GM15510 (cell line): Measurements from ENCODE around the gene LARGE2.

ENCODE experiments used
- POLR2A ChIP-seq: IDR thresholded peaks from 3 replicates; pipeline ENCODE4 v1.6.1; 2011; ENCODE audit warnings: borderline replicate concordance; ENCODE audit not compliant: insufficient read length; ENCODE audit errors: extremely low read depth

The LARGE2 gene

DNA sequence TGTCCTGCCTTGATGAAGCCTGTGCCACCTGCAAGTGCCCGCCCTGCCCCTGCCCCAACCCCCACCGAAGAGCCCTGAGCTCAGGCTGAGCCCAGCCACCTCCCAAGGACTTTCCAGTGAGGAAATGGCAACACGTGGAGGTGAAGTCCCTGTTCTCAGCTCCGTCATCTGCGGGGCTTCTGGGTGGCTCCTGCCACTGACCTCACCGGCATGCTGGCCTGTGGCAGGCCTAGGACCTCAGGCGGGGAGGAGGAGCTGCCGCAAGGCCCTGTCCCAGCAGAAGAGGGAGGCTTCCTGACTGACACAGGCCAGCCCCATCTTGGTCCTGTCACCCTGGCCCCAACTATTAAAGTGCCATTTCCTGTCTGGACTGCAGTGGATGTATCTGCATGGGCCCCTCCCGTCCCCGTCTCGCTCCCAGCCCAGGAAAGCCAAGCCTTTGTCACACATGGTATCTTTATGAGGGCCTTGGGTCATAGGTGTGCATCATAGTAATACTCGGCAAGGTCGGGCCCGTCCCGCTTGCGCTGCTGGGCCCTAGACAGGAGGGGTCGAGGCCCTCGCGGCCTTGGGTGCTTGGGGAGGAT lies 16.3 kb upstream of the LARGE2 start:
- no peak for TF ChIP-seq POLR2A

DNA sequence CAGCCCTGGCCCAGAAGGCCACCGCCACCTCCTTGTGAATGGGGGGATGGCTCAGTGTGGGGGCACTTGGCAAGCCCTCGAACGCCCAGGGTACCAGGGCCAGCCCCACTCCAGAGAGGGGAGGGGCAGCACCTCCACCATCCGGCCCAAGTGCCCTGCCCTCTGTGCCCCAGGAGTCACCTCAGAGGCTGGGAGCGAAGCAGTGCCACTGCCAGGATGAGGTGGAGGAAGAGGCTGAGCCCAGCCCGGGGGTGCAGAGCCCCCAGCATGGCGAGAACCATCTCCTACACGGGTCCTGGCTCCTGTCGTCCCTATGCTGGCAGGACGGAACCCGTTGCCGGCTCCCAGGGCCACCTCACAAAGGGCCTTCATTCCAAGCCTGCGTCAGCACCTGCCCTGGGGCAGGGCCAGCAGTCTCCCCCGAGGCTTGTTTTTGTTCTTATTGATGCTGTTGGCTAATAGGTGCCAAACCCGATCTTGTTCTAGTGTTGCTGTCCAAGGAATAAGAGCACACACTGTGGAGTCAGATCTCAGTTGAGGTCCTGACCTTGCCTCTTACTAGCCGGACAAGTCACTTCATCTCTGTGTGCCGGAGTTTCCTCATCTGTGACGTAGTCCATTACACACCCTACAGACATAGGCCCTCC lies 15.4 kb upstream of the LARGE2 start, which contains the start of gene FREY1:
TSS of gene FREY1 (minus strand) at position 307 of the 647 bp plus-strand sequence. CDS start at position 281, 26 bp downstream.
- TF ChIP-seq POLR2A = no peak

- TF ChIP-seq POLR2A = no peak
Measured at GRCh38 chr11:45907911-45908370, 14.5 kb upstream of the LARGE2 start.

DNA sequence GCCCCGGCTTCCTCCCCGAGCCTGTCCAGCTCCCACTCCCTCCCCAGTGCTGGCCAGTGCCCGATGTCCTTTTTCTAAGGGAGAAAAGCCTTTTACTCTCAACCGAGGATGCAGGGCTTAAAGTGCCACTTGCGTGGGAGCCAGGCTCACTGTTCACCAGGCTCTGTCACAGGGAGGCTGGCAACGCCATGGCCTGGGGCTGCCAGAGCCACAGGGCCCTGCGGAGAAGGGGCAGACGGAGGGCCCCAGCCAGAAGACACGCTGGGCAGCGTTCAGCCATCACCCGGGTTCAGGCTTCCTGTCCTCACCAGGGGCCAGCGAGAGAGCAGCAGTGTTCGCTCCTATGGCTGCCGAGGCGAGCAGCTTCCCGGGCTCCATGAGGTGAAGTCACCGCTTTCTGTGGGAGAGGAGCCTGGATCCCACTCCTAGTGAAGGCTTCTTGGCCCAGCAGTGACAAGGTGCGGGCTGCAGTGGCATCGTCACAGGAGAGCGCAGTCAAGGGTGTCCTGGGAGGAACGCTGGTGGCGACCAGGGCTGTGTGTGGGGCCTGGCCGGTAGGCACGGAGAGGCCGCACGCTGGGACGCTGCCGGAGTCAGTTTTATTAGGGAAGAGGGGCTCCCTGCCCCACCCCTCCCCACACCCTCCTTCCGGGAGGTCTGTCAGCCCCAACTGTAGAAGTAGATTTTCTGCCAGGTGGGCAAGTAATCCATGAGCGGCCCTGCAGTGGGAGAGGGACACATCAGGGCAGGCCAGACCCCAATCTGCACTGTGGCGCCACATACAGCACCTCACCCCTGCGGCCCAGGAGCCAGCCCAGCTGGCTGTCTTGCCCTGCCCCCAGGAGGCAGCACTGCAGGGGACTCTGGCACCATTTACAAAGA lies 12.6 kb upstream of the LARGE2 start:
- TF ChIP-seq POLR2A = no peak

GRCh38 chr11:45910623-45911022 lies 11.8 kb upstream of the LARGE2 start:
- no peak for TF ChIP-seq POLR2A

GRCh38 chr11:45913514-45913913 lies 8.9 kb upstream of the LARGE2 start:
- no peak for TF ChIP-seq POLR2A

- no peak for TF ChIP-seq POLR2A
Measured at GRCh38 chr11:45913942-45914635, 8.4 kb upstream of the LARGE2 start.

DNA sequence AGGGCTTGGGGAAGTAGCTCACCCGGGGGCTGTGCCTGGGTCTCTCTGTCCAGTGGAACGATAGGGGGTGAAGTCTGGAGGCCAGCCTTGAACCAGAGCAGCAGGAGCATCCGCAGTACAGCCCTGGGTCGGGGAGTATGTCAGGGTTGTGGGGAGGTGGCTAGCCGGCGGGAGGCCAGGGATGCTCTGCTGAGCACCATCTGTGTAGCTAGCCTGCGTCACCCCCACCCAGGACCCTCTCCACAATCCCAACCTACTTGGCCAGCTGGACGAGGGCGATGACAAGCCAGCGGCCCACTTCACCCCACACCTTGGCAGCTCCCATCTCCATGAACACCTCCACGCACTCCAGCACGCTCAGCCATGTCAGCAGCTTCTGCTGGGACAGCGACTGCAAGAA lies 7.0 kb upstream of the LARGE2 start:
- TF ChIP-seq POLR2A = no peak

DNA sequence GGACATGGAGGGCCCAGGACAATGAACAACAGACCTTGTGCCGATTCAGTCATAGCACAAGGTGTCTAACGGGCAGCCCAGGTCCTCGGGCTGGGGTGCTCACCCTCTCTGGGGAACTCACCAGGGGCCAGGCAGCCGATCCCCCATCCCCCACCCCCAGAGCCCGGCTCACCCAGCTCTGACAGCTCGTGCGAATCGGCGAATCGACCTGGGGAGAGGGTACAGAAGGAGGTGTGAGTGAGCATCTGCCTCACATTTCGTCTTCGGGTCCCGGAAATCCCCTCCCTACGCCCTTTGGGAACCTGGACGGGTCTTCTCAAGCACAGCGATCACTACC lies 5.2 kb upstream of the LARGE2 start:
- TF ChIP-seq POLR2A = no peak

- peak; percentile 88 for TF ChIP-seq POLR2A
Measured at GRCh38 chr11:45917623-45918330, 4.7 kb upstream of the LARGE2 start, which contains the start of gene PEX16. TSS of gene PEX16 (minus strand) at chr11:45917877. CDS start at chr11:45917811, 66 bp downstream.

- peak; percentile 61 for TF ChIP-seq POLR2A
Measured at GRCh38 chr11:45918331-45918941, 4.0 kb upstream of the LARGE2 start.

DNA sequence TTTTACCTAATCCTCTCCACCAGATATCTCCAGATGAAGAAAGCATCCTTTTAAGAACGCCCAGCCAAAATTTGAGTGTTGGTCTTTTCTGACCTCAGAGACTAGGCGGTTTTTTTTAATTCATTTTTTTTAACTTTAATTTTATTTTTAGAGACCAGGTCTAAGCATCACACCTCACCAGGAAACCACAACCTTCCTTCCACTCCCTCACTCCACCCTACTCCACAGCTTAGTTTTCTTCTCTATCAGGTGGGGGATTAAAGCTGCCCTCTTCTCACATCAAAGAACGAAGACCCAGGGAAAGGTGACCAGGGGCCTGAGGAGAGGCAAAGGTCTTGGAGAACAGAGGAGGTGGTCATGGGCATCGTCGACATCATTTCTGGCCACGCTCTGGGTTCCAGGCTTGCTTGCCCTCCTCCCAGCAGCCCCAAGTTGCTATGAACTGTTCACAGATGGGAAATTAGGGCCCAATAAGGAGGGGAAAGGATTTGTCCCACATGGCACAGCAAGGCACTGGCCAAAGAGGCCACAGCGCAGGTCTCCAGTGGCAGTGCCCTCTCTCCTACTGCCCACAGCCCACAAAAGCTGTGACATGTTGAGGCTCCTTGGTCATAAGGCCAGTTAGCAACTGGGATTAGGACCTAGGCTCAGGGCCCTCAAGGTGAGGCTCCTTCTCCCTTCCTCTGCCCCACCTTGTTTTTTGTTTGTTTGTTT lies 3.3 kb upstream of the LARGE2 start:
- TF ChIP-seq POLR2A = no peak
